ENCODE measurements around the gene TNPO3. TPM values are rescaled to one million over a fixed set of nuclear protein-coding genes. Genes with fewer than 3 reads are reported as not detected.

The TNPO3 gene
- total and polyA plus RNA-seq, 7 donors = 22.6 to 62.1 (median 37.0) TPM

- Histone ChIP-seq H3K27ac (no peak overlapping the region), H3K9me3 (no peaks in the 10 kb centered on the region), H3K4me1 (peaks cover 8% of the 10 kb centered on the region), H3K36me3 (ENCODE audit: insufficient read depth in 1 of 2, low read depth in 1 of 2) (no peaks in the 10 kb centered on the region), H3K27me3 (ENCODE audit: insufficient read depth in 3 of 3, low read length in 2 of 3) (no peaks in the 10 kb centered on the region), H3K4me3 (no peak overlapping the region)
- intact Hi-C loops (cut with DNase I) = no loop called here
- no peak for DNase-seq
- no peak for ATAC-seq
- 62 to 81% (median 69%) methylated on average over 8 of the region's 8 CpGs for WGBS, 3 donors
- no peak for TF ChIP-seq CTCF (IDR thresholded peaks at IDR 0.05)
Observed at GRCh38 chr7:129098409-129099084, 43.6 kb upstream of the TNPO3 start.

DNA sequence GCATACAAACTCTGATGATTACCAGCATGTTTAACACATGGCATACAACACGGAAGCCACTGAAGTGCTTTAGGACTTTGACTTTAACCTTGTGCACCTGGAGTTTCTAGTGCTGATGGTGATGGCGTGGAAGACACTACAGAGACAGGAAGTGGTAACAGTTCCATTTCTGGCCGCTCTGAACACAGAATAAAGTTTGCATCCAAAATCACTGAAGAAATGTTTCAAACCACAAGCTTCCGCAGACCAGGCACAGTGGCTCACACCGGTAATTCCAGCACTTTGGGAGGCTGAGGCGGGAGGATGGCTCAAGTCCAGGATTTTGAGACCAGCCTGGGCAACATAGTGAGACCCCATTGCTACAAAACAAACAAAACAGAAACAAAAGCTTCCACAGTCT is 40.3 kb upstream of the TNPO3 start:
- no peaks in the 10 kb centered on the region for H3K36me3 ChIP-seq (ENCODE audit: insufficient read depth in 1 of 2, low read depth in 1 of 2)
- no peaks in the 10 kb centered on the region for H3K27me3 ChIP-seq (ENCODE audit: insufficient read depth in 3 of 3, low read length in 2 of 3)
- H3K4me3 ChIP-seq = no peak overlapping the region
- DNase-seq (no peak), ATAC-seq (no peak)
- H3K4me1 ChIP-seq = no peaks in the 10 kb centered on the region
- WGBS, 3 donors = 64 to 78% (median 72%) methylated on average over 6 of the region's 6 CpGs
- no peak overlapping the region for H3K27ac ChIP-seq
- intact Hi-C loops (cut with DNase I) = no loop called here
- H3K9me3 ChIP-seq = no peaks in the 10 kb centered on the region
- TF ChIP-seq CTCF (IDR thresholded peaks at IDR 0.05) = no peak

GRCh38 chr7:129094501-129094900 is 39.6 kb upstream of the TNPO3 start:
- ATAC-seq (no peak), DNase-seq (no peak)
- WGBS, 3 donors = 83 to 93% (median 87%) methylated on average over 5 of the region's 5 CpGs
- H3K9me3 ChIP-seq = no peaks in the 10 kb centered on the region
- no peaks in the 10 kb centered on the region for H3K36me3 ChIP-seq (ENCODE audit: insufficient read depth in 1 of 2, low read depth in 1 of 2)
- H3K27me3 ChIP-seq (ENCODE audit: insufficient read depth in 3 of 3, low read length in 2 of 3) = no peaks in the 10 kb centered on the region
- H3K27ac ChIP-seq = no peak overlapping the region
- no peak overlapping the region for H3K4me3 ChIP-seq
- no peaks in the 10 kb centered on the region for H3K4me1 ChIP-seq
- intact Hi-C loops (cut with DNase I) = no loop called here
- no peak for TF ChIP-seq CTCF (IDR thresholded peaks at IDR 0.05)

DNA sequence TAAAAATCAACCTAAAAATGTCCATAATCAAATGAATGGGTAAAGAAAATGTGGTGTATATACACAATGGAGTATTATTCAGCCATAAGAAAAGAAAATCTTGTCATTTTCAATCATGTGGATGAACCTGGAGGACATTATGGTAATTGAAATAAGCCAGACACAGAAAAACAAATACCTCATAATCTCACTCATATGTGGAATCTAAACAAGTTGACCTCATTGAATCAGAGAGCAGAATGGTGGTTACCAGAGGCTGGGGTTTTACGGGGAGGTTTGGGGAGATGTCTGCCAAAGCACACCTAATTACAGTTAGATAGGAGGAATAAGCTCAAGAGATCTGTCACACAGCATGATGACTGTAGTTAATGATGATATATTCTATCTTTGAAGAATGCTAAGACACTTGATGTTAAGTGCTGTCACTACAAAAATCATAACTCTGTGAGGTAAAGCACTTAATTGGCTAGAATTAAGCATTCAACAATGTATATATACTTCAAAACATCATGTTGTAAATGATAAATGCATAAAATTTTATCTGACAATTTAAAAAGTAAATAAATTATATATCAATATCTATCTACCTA is 39.1 kb upstream of the TNPO3 start:
- no peak for TF ChIP-seq CTCF (IDR thresholded peaks at IDR 0.05)
- no peak overlapping the region for H3K27ac ChIP-seq
- intact Hi-C loops (cut with DNase I) = no loop called here
- DNase-seq (no peak), ATAC-seq (no peak)
- no peaks in the 10 kb centered on the region for H3K36me3 ChIP-seq (ENCODE audit: insufficient read depth in 1 of 2, low read depth in 1 of 2)
- H3K27me3 ChIP-seq (ENCODE audit: insufficient read depth in 3 of 3, low read length in 2 of 3) = no peaks in the 10 kb centered on the region
- 54 to 69% (median 61%) methylated on average over 1 of the region's 1 CpG for WGBS, 3 donors
- H3K9me3 ChIP-seq = no peaks in the 10 kb centered on the region
- H3K4me3 ChIP-seq = no peak overlapping the region
- no peaks in the 10 kb centered on the region for H3K4me1 ChIP-seq
